GM21360 (cell line): Measurements from ENCODE around the gene DEFB114.

Experiments used
- ATAC-seq: cut with Tn5 transposase; IDR thresholded peaks from one replicate; pipeline ENCODE4 v1.9.1; 2021; ENCODE audit warnings: mild to moderate bottlenecking, moderate library complexity; ENCODE audit not compliant: unreplicated experiment

The DEFB114 gene

GRCh38 chr6:49937017-49937416, 26.9 kb downstream of the DEFB114 start:
- no peak for ATAC-seq

GRCh38 chr6:49935387-49935786, 28.6 kb downstream of the DEFB114 start:
- ATAC-seq = no peak

GRCh38 chr6:49934770-49935169, 29.2 kb downstream of the DEFB114 start:
- no peak for ATAC-seq

- no peak for ATAC-seq
Observed at GRCh38 chr6:49933526-49933925, 30.4 kb downstream of the DEFB114 start.

- no peak for ATAC-seq
Observed at GRCh38 chr6:49929340-49929739, 34.6 kb downstream of the DEFB114 start.

- ATAC-seq = no peak
Observed at GRCh38 chr6:49923826-49924225, 40.1 kb downstream of the DEFB114 start.

- no peak for ATAC-seq
Observed at GRCh38 chr6:49919935-49920644, 43.9 kb downstream of the DEFB114 start.

GRCh38 chr6:49919261-49919660, 44.7 kb downstream of the DEFB114 start:
- no peak for ATAC-seq

GRCh38 chr6:49918787-49919186, 45.2 kb downstream of the DEFB114 start:
- no peak for ATAC-seq

- ATAC-seq = no peak
Observed at GRCh38 chr6:49915035-49915434, 48.9 kb downstream of the DEFB114 start.

- no peak for ATAC-seq
Observed at GRCh38 chr6:49913636-49914375, 50.2 kb downstream of the DEFB114 start.

- ATAC-seq = no peak
Observed at GRCh38 chr6:49912196-49912595, 51.8 kb downstream of the DEFB114 start.

- ATAC-seq = no peak
Observed at GRCh38 chr6:49911252-49911651, 52.7 kb downstream of the DEFB114 start.
